ENCODE data around the gene NFATC2. TPM values are rescaled to one million over a fixed set of nuclear protein-coding genes. Genes with fewer than 3 reads are reported as not detected.

Gene NFATC2
- total and polyA plus RNA-seq, 2 experiments from 2014 or later = 0.52 to 0.59 TPM

DNA sequence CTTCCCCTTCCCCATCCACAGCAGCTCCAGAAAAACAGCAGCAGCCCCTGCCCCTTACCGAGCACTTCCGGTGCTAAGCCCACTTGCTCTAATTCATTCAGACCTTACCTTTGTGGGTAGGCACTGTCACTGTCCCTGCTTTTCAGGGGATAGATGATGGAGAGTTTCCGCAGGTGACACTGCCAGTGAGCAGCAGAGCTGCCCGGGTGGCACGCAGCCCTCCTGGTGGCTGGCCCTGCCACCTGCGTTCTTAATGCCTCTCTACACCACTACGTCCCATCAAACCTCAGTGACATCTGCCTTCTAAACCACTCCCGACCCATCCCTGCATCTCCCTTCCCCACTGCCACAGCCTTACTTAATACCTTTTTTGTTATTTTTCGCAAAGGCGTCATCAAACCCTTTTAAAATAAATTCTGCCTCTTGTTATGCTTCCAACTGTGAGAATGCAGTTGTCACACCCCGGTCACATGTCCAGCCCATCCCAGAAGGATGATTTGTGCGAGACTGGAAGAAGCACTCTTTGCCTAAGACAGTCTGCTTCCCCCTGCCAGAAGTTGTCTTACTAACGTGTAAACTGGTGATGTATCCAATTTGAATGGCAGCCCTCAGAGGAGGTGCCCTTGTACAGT lies 89.7 kb downstream of the NFATC2 start:
- peaks cover 9% of the 10 kb centered on the region for H3K4me1 Mint-ChIP-seq
- Histone ChIP-seq H2AFZ (no peak overlapping the region), H3K4me1 (ENCODE audit: insufficient read depth) (no peaks in the 10 kb centered on the region), H3K27ac (ENCODE audit: low read depth) (no peak overlapping the region), H3F3A (replicated peaks; ENCODE audit: low read depth) (no peaks in the 10 kb centered on the region), H3K4me2 (no peak overlapping the region), H3K9me2 (ENCODE audit: insufficient read depth) (no peaks in the 10 kb centered on the region), H3K27me3 (ENCODE audit: insufficient read depth) (no peaks in the 10 kb centered on the region), H4K20me1 (replicated peaks; ENCODE audit: insufficient read depth) (no peaks in the 10 kb centered on the region), H3K36me3 (ENCODE audit: insufficient read depth) (no peaks in the 10 kb centered on the region), H3K4me3 (no peak overlapping the region), H3K79me2 (replicated peaks; ENCODE audit: insufficient read depth) (no peaks in the 10 kb centered on the region)
- H3K36me3 Mint-ChIP-seq (ENCODE audit: low read depth) = no peaks in the 10 kb centered on the region; the same call in 2 of the 3 replicates
- H3K27me3 Mint-ChIP-seq (ENCODE audit: insufficient read depth, low read depth, poor library complexity) = peaks cover 5% of the 10 kb centered on the region
- TF ChIP-seq JUNB (IDR thresholded peaks at IDR 0.05; ENCODE audit: unreplicated experiment) (no peak), ZNF114 (CRISPR knock-in tag; IDR thresholded peaks at IDR 0.05) (no peak), POLR2AphosphoS5 (IDR thresholded peaks at IDR 0.05; ENCODE audit: low read depth) (no peak)
- DNase-seq (ENCODE audit: low spot score) = no peak
- H3K9me3 Mint-ChIP-seq = no peaks in the 10 kb centered on the region
- no peak overlapping the region for H3K4me3 Mint-ChIP-seq
- H3K27ac Mint-ChIP-seq = no peak overlapping the region
- no peak for ATAC-seq

DNA sequence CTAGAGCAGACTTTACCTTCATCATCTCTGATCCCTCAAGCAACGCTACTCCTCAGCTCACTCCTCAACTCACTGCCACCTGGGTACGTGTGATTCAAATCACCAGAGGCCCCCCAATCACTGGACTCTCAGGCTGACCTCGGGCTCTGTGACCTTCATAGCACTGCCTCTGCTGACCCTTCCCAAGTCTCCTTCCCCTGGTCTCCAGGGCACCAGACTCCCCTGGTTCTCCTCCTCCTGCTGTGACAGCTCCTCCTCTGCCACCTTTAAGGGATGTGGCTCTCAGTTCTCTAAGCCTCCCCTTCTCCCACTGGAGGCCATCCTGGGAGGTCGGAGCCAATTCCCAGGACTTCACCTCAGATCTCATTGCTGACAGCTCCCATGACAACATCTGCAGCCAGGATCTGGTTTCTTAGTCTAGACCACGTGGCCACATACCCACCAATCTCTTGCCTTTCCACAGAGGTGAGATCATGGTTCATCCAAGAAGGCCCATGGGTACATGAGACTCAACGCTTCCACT lies 90.4 kb downstream of the NFATC2 start:
- no peaks in the 10 kb centered on the region for H3K36me3 ChIP-seq (ENCODE audit: insufficient read depth)
- H3K4me3 ChIP-seq = no peak overlapping the region
- no peak overlapping the region for H3K27ac Mint-ChIP-seq
- peaks cover 9% of the 10 kb centered on the region for H3K4me1 Mint-ChIP-seq
- no peaks in the 10 kb centered on the region for H3K27me3 ChIP-seq (ENCODE audit: insufficient read depth)
- no peaks in the 10 kb centered on the region for H3K79me2 ChIP-seq (replicated peaks; ENCODE audit: insufficient read depth)
- no peaks in the 10 kb centered on the region for H3K4me1 ChIP-seq (ENCODE audit: insufficient read depth)
- no peak overlapping the region for H3K4me2 ChIP-seq
- no peak overlapping the region for H3K4me3 Mint-ChIP-seq
- H3K9me2 ChIP-seq (ENCODE audit: insufficient read depth) = no peaks in the 10 kb centered on the region
- TF ChIP-seq EZH2phosphoT487 (IDR thresholded peaks at IDR 0.05; ENCODE audit: unreplicated experiment) (no peak), JUNB (IDR thresholded peaks at IDR 0.05; ENCODE audit: unreplicated experiment) (no peak), STAT1 (IDR thresholded peaks at IDR 0.05; ENCODE audit: unreplicated experiment) (no peak), ZNF331 (CRISPR knock-in tag; IDR thresholded peaks at IDR 0.05; ENCODE audit: low read depth) (no peak), ZNF462 (CRISPR knock-in tag; IDR thresholded peaks at IDR 0.05) (no peak), CTCF (conservative IDR thresholded peaks at IDR 0.05; ENCODE audit: low read depth in 2 of 2) (no peak), ZNF114 (CRISPR knock-in tag; IDR thresholded peaks at IDR 0.05) (no peak)
- TF ChIP-seq, protein P1, sequence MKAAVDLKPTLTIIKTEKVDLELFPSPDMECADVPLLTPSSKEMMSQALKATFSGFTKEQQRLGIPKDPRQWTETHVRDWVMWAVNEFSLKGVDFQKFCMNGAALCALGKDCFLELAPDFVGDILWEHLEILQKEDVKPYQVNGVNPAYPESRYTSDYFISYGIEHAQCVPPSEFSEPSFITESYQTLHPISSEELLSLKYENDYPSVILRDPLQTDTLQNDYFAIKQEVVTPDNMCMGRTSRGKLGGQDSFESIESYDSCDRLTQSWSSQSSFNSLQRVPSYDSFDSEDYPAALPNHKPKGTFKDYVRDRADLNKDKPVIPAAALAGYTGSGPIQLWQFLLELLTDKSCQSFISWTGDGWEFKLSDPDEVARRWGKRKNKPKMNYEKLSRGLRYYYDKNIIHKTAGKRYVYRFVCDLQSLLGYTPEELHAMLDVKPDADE (IDR thresholded peaks at IDR 0.05) = no peak
- no peaks in the 10 kb centered on the region for H4K20me1 ChIP-seq (replicated peaks; ENCODE audit: insufficient read depth)
- H3K9me3 Mint-ChIP-seq = no peaks in the 10 kb centered on the region
- no peak for DNase-seq (ENCODE audit: low spot score)
- no peak overlapping the region for H2AFZ ChIP-seq
- no peaks in the 10 kb centered on the region for H3F3A ChIP-seq (replicated peaks; ENCODE audit: low read depth)
- peaks cover 5% of the 10 kb centered on the region for H3K27me3 Mint-ChIP-seq (ENCODE audit: insufficient read depth, low read depth, poor library complexity)
- no peak overlapping the region for H3K27ac ChIP-seq (ENCODE audit: low read depth)
- no peak for ATAC-seq
- no peaks in the 10 kb centered on the region; the same call in 2 of the 3 replicates for H3K36me3 Mint-ChIP-seq (ENCODE audit: low read depth)
